Measurements from ENCODE around the gene RNU1-1.
"Not testable (repeated sequence)": the region's sequence is repeated elsewhere in the genome, so short reads cannot be mapped to it uniquely, and the experiment has no call there.

- TF ChIP-seq POLR2A, CTCF (IDR thresholded peaks at IDR 0.05): not testable (repeated sequence)
These were observed 12.6 kb downstream of the RNU1-1 start for GRCh38 chr1:16501446-16501845.
